ENCODE measurements around the gene AGPAT1.

GRCh38 chr6:32156891-32157290, 19.0 kb downstream of the AGPAT1 start:
- TF ChIP-seq CTCF (conservative IDR thresholded peaks at IDR 0.05; ENCODE audit: low read length): no peak
- TF ChIP-seq EZH2phosphoT487 (IDR thresholded peaks at IDR 0.05; ENCODE audit: borderline replicate concordance, low read depth, low read length): no peak
